Activated CD4-positive, alpha-beta T cell treated with anti-CD3 and anti-CD28 coated beads for 24 hours (primary cell): ENCODE data around the gene ZER1.
"Not testable (repeated sequence)": the region's sequence is repeated elsewhere in the genome, so short reads cannot be mapped to it uniquely, and the experiment has no call there.

Experiments
- DNase-seq, 2 donors: peaks; one replicate each; pipeline ENCODE4 v3.0.0-alpha.2; 2020; ENCODE audit warnings: low read depth in 2 of 2

ZER1 gene

GRCh38 chr9:128771745-128772519 lies at the start of gene ZER1:
TSS of gene ZER1 (minus strand) at chr9:128771927. CDS start at chr9:128755565, 16,362 bp downstream.
- DNase-seq: peak; percentile 87 to 93

GRCh38 chr9:128820665-128821583 lies 49.2 kb upstream of the ZER1 start:
- no peak for DNase-seq

GRCh38 chr9:128819716-128820664 lies 48.3 kb upstream of the ZER1 start:
- DNase-seq: no peak

- DNase-seq: peak in 1 of 2 donors; percentile 28
These were observed 47.4 kb upstream of the ZER1 start for GRCh38 chr9:128818839-128819715.

- peak; percentile 95 to 98 for DNase-seq
These were observed 46.5 kb upstream of the ZER1 start, which contains the start of gene ENDOG for GRCh38 chr9:128818099-128818838. TSS of gene ENDOG (plus strand) at chr9:128818500. CDS start at chr9:128818685, 185 bp downstream.

GRCh38 chr9:128810873-128811272 lies 39.1 kb upstream of the ZER1 start:
- DNase-seq: no peak

- DNase-seq: no peak
These were observed 38.1 kb upstream of the ZER1 start for GRCh38 chr9:128809831-128810230.

GRCh38 chr9:128809036-128809599 lies 37.4 kb upstream of the ZER1 start:
- DNase-seq: no peak

GRCh38 chr9:128808543-128808942 lies 36.8 kb upstream of the ZER1 start:
- no peak for DNase-seq

- DNase-seq: no peak
These were observed 36.1 kb upstream of the ZER1 start for GRCh38 chr9:128807827-128808226.

- no peak for DNase-seq
These were observed 33.9 kb upstream of the ZER1 start for GRCh38 chr9:128805661-128806060.

- DNase-seq: no peak
These were observed 30.8 kb upstream of the ZER1 start for GRCh38 chr9:128802482-128802881.

GRCh38 chr9:128800061-128800460 lies 28.3 kb upstream of the ZER1 start:
- DNase-seq: no peak

- no peak for DNase-seq
These were observed 27.2 kb upstream of the ZER1 start for GRCh38 chr9:128798896-128799295.

- DNase-seq: not testable (repeated sequence)
These were observed 23.2 kb upstream of the ZER1 start for GRCh38 chr9:128794961-128795360.

GRCh38 chr9:128792978-128793686 lies 21.4 kb upstream of the ZER1 start:
- DNase-seq: no peak

- DNase-seq: no peak
These were observed 20.4 kb upstream of the ZER1 start for GRCh38 chr9:128792134-128792533.

- DNase-seq: no peak
These were observed 18.8 kb upstream of the ZER1 start for GRCh38 chr9:128790536-128790935.

GRCh38 chr9:128788445-128788844 lies 16.7 kb upstream of the ZER1 start:
- no peak for DNase-seq
